ENCODE measurements around the gene IPO11. TPM values are rescaled to one million over a fixed set of nuclear protein-coding genes. Genes with fewer than 3 reads are reported as not detected.

The IPO11 gene
- total and polyA plus RNA-seq, 7 donors = 9.1 to 25.4 (median 21.4) TPM

DNA sequence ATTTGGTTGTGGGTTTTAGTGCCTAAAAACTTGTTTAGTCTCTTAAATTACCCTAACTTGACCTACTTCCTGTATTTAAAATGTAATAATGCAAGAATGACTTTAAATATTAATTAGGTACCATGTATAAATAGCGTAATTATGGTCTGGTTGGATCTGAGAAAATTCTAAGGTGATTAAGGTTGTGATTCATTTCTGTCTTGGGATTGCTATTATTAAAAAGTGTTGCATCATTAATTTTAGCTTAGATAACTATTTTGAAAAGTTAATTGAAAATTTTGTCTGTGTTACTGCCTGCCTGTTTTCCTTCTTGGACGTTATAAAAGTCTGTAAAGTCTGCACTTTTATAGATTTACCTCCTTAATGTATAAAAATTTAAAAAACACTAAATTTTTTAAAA, 177.8 kb downstream of the IPO11 start:
- H3K36me3 ChIP-seq (ENCODE audit: insufficient read depth in 1 of 2, low read depth in 1 of 2) = peaks cover 0 to 23% of the 10 kb centered on the region in 2 donors
- DNase-seq (no peak), ATAC-seq (no peak)
- TF ChIP-seq, protein P1, sequence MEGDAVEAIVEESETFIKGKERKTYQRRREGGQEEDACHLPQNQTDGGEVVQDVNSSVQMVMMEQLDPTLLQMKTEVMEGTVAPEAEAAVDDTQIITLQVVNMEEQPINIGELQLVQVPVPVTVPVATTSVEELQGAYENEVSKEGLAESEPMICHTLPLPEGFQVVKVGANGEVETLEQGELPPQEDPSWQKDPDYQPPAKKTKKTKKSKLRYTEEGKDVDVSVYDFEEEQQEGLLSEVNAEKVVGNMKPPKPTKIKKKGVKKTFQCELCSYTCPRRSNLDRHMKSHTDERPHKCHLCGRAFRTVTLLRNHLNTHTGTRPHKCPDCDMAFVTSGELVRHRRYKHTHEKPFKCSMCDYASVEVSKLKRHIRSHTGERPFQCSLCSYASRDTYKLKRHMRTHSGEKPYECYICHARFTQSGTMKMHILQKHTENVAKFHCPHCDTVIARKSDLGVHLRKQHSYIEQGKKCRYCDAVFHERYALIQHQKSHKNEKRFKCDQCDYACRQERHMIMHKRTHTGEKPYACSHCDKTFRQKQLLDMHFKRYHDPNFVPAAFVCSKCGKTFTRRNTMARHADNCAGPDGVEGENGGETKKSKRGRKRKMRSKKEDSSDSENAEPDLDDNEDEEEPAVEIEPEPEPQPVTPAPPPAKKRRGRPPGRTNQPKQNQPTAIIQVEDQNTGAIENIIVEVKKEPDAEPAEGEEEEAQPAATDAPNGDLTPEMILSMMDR (IDR thresholded peaks at IDR 0.05) = no peak
- intact Hi-C loops (cut with DNase I) = no loop called here
- WGBS, 3 donors = 70 to 98% (median 94%) methylated on average over 2 of the region's 2 CpGs
- no peak overlapping the region for H3K4me3 ChIP-seq
- H3K4me1 ChIP-seq = no peaks in the 10 kb centered on the region
- no peak overlapping the region for H3K27ac ChIP-seq
- H3K9me3 ChIP-seq = no peaks in the 10 kb centered on the region
- H3K27me3 ChIP-seq (ENCODE audit: insufficient read depth in 3 of 3, low read length in 2 of 3) = no peaks in the 10 kb centered on the region

DNA sequence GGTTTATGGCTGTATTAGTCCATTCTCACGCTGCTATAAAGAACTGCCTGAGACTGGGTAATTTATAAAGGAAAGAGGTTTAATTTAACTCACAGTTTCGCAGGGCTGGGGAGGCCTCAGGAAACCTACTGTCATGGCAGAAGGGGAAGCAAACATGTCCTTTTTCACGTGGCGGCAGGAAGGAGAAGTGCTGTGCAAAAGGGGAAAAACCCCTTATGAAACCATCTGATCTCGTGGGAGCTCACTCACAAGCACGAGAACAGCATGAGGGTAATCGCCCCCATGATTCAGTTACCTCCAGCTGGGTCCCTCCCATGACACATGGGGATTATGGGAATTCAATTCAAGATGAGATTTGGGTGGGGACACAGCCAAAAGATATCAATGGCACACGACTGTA, 180.0 kb downstream of the IPO11 start:
- Histone ChIP-seq H3K9me3 (no peaks in the 10 kb centered on the region), H3K4me3 (no peak overlapping the region), H3K27me3 (ENCODE audit: insufficient read depth in 3 of 3, low read length in 2 of 3) (no peaks in the 10 kb centered on the region), H3K4me1 (no peaks in the 10 kb centered on the region), H3K27ac (no peak overlapping the region), H3K36me3 (ENCODE audit: insufficient read depth in 1 of 2, low read depth in 1 of 2) (peaks cover 0 to 23% of the 10 kb centered on the region in 2 donors)
- DNase-seq = no peak
- intact Hi-C loops (cut with DNase I) = no loop called here
- no peak for ATAC-seq
- TF ChIP-seq, protein P1 (IDR thresholded peaks at IDR 0.05) = no peak
- 85 to 87% (median 87%) methylated on average over 8 of the region's 8 CpGs for WGBS, 3 donors

DNA sequence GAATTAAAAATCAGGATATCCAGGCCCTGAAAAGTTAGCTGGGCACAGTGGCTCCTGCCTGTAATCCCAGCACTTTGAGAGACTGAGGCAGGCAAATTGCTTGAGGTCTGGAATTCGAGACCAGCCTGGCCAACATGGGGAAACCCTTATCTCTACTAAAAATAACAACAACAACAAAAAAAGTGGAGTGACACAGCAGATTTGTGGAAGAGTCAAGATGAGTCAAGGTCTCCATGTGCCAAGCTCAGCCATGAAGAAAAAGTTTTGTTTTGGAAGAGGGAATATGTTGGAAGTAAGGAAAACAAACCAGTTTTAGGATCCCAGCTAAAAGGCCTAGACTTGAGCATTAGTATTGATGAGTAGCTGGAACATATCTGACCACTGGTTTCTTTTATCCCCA, 180.8 kb downstream of the IPO11 start:
- WGBS, 3 donors = 83 to 96% (median 93%) methylated on average over 1 of the region's 1 CpG
- no peak for ATAC-seq

DNA sequence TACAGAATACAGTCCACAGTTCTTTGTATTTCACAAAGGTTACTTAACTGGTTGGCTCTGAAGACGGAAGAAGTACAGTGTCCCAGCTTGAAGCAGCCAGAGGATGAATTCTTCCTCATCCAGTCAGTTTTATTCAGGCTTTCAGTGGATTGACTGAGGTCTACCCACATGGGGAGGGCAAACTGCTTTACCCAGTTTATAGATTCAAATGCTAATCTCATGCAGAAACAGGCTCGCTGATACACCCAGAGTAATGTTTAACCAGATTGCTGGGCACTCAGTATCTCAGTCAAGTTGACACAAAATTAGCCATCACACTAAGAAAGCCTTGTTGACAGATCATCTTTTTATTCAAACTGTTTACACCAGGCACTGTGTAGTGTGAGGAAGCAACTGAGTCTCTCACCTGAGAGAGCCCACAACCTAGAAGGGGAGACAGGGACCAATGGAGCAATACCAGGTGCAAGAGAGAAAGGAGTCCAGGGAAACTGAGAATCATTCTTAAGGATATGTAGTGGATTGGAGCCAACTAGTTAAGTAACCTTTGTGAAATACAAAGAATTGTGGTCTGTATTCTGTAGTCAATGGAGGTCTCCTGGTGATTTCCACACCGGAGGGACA, 181.9 kb downstream of the IPO11 start:
- no peaks in the 10 kb centered on the region for H3K27me3 ChIP-seq (ENCODE audit: insufficient read depth in 3 of 3, low read length in 2 of 3)
- 93 to 97% (median 94%) methylated on average over 3 of the region's 3 CpGs for WGBS, 3 donors
- intact Hi-C loops (cut with DNase I) = no loop called here
- TF ChIP-seq, protein P1 (IDR thresholded peaks at IDR 0.05) = no peak
- DNase-seq (no peak), ATAC-seq (no peak)
- peaks cover 3 to 23% of the 10 kb centered on the region in 2 donors for H3K36me3 ChIP-seq (ENCODE audit: insufficient read depth in 1 of 2, low read depth in 1 of 2)
- no peak overlapping the region for H3K27ac ChIP-seq
- no peak overlapping the region for H3K4me3 ChIP-seq
- H3K4me1 ChIP-seq = no peaks in the 10 kb centered on the region
- H3K9me3 ChIP-seq = no peaks in the 10 kb centered on the region

More for the DNA sequence above, 180.8 kb downstream of the IPO11 start:
- H3K27ac ChIP-seq = no peak overlapping the region
- no peak for DNase-seq
- intact Hi-C loops (cut with DNase I) = no loop called here
- H3K4me1 ChIP-seq = no peaks in the 10 kb centered on the region
- no peaks in the 10 kb centered on the region for H3K9me3 ChIP-seq
- peaks cover 0 to 23% of the 10 kb centered on the region in 2 donors for H3K36me3 ChIP-seq (ENCODE audit: insufficient read depth in 1 of 2, low read depth in 1 of 2)
- no peak overlapping the region for H3K4me3 ChIP-seq
- TF ChIP-seq, protein P1 (IDR thresholded peaks at IDR 0.05) = no peak
- H3K27me3 ChIP-seq (ENCODE audit: insufficient read depth in 3 of 3, low read length in 2 of 3) = no peaks in the 10 kb centered on the region

DNA sequence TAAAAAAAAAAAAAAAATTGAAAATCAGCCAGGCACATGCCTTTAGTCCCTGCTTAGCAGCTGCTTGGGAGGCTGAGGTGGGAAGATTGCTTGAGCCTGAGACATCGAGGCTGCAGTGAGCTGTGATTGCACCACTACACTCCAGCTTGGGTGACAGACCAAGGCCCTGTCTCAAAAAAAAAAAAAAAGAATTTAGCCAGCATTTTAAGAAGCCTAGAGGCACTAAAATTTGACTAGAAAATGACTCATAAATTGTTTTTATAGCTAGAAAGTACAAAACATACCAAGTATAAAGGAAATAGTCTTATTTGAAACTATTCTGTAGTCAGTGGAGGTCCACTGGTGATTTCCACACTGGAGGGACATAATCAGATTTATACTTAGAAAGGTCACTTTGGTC, 183.5 kb downstream of the IPO11 start:
- no peak overlapping the region for H3K27ac ChIP-seq
- no peaks in the 10 kb centered on the region for H3K27me3 ChIP-seq (ENCODE audit: insufficient read depth in 3 of 3, low read length in 2 of 3)
- 40 to 65% (median 42%) methylated on average over 1 of the region's 1 CpG for WGBS, 3 donors
- peaks cover 3 to 17% of the 10 kb centered on the region in 2 donors for H3K36me3 ChIP-seq (ENCODE audit: insufficient read depth in 1 of 2, low read depth in 1 of 2)
- ATAC-seq (no peak), DNase-seq (no peak)
- no peaks in the 10 kb centered on the region for H3K4me1 ChIP-seq
- H3K9me3 ChIP-seq = no peaks in the 10 kb centered on the region
- TF ChIP-seq, protein P1 (IDR thresholded peaks at IDR 0.05) = no peak
- H3K4me3 ChIP-seq = no peak overlapping the region
- intact Hi-C loops (cut with DNase I) = no loop called here
